M059J (cell line): ENCODE data around the gene STIL. TPM values are rescaled to one million over a fixed set of nuclear protein-coding genes. Genes with fewer than 3 reads are reported as not detected.
"Not testable (repeated sequence)": the region's sequence is repeated elsewhere in the genome, so short reads cannot be mapped to it uniquely, and the experiment has no call there.

Experiments used
- DNase-seq: peaks from one replicate; pipeline ENCODE4 v3.0.0-alpha.2; 2012; ENCODE audit warnings: low read depth
- total RNA-seq: library from RNA; depleted of rRNA; stranded (reverse); fragments of >200 nt; shearing (Covaris generic); gene quantifications from 2 replicates; pipeline ENCODE4 v1.2.3, GENCODE V29; 2014; rRNA removed

STIL gene
- total RNA-seq, 1 experiment from 2014 or later = 48.1 TPM

GRCh38 chr1:47219590-47220220 lies 94.2 kb downstream of the STIL start:
- DNase-seq = no peak

- no peak for DNase-seq
These were observed 94.9 kb downstream of the STIL start for GRCh38 chr1:47219001-47219400.

- DNase-seq = no peak
These were observed 97.5 kb downstream of the STIL start for GRCh38 chr1:47216278-47217059.

- no peak for DNase-seq
These were observed 98.2 kb downstream of the STIL start for GRCh38 chr1:47215713-47216112.

GRCh38 chr1:47214549-47214948 lies 99.4 kb downstream of the STIL start:
- DNase-seq = no peak

- DNase-seq = no peak
These were observed 100.5 kb downstream of the STIL start for GRCh38 chr1:47213230-47213963.

GRCh38 chr1:47212636-47213229 lies 101.2 kb downstream of the STIL start:
- DNase-seq = no peak

- no peak for DNase-seq
These were observed 102.1 kb downstream of the STIL start for GRCh38 chr1:47211796-47212269.

- DNase-seq = no peak
These were observed 103.3 kb downstream of the STIL start for GRCh38 chr1:47210666-47211065.

GRCh38 chr1:47209725-47210325 lies 104.1 kb downstream of the STIL start:
- DNase-seq = peak; percentile 35

- DNase-seq = no peak
These were observed 104.9 kb downstream of the STIL start for GRCh38 chr1:47209091-47209490.

- DNase-seq = no peak
These were observed 105.5 kb downstream of the STIL start for GRCh38 chr1:47208374-47208850.

GRCh38 chr1:47207803-47208373 lies 106.1 kb downstream of the STIL start:
- no peak for DNase-seq

- no peak for DNase-seq
These were observed 108.0 kb downstream of the STIL start for GRCh38 chr1:47205918-47206317.

GRCh38 chr1:47203504-47203903 lies 110.4 kb downstream of the STIL start:
- not testable (repeated sequence) for DNase-seq

- no peak for DNase-seq
These were observed 112.8 kb downstream of the STIL start for GRCh38 chr1:47201179-47201578.

Other genes starting within 250 kb of the STIL start
- not detected in 2 replicates for gene CYP4Z1, start 246.9 kb downstream of the STIL start, total RNA-seq
- not detected in 2 replicates for gene CYP4A22, start 176.7 kb downstream of the STIL start, total RNA-seq
- gene PDZK1IP1, start 124.1 kb downstream of the STIL start, total RNA-seq = 0.49 and 0.81 TPM in 2 replicates
- not detected in 2 replicates for gene TAL1, start 81.9 kb downstream of the STIL start, total RNA-seq
- 145 and 196 TPM in 2 replicates for gene CMPK1, start 19.6 kb upstream of the STIL start, total RNA-seq
- gene FOXE3, start 102.1 kb upstream of the STIL start, total RNA-seq = not detected in 2 replicates
- gene FOXD2, start 123.9 kb upstream of the STIL start, total RNA-seq = 0.37 and 0.94 TPM in 2 replicates